NCI-H226 (cell line): Measurements from ENCODE around the gene DMXL2.
"Not testable (repeated sequence)": the region's sequence is repeated elsewhere in the genome, so short reads cannot be mapped to it uniquely, and the experiment has no call there.

ENCODE experiments used
- DNase-seq: peaks from one replicate; pipeline ENCODE4 v3.0.0-alpha.2; 2015

DMXL2 gene

GRCh38 chr15:51576286-51576850, 46.2 kb downstream of the DMXL2 start:
- DNase-seq, result no peak

GRCh38 chr15:51575775-51576174, 46.8 kb downstream of the DMXL2 start:
- DNase-seq, result no peak

- DNase-seq, result not testable (repeated sequence)
Measured at GRCh38 chr15:51573352-51573751, 49.2 kb downstream of the DMXL2 start.

GRCh38 chr15:51568939-51569784, 53.4 kb downstream of the DMXL2 start:
- not testable (repeated sequence) for DNase-seq

- DNase-seq, result no peak
Measured at GRCh38 chr15:51561271-51561670, 61.3 kb downstream of the DMXL2 start.

GRCh38 chr15:51558876-51559275, 63.7 kb downstream of the DMXL2 start:
- no peak for DNase-seq

GRCh38 chr15:51558411-51558810, 64.2 kb downstream of the DMXL2 start:
- no peak for DNase-seq

GRCh38 chr15:51550841-51551240, 71.7 kb downstream of the DMXL2 start:
- no peak for DNase-seq

- DNase-seq, result no peak
Measured at GRCh38 chr15:51547656-51548055, 74.9 kb downstream of the DMXL2 start.

GRCh38 chr15:51536965-51537574, 85.5 kb downstream of the DMXL2 start:
- DNase-seq, result no peak

- no peak for DNase-seq
Measured at GRCh38 chr15:51533672-51534398, 88.7 kb downstream of the DMXL2 start.

- DNase-seq, result no peak
Measured at GRCh38 chr15:51526955-51527354, 95.6 kb downstream of the DMXL2 start.

- no peak for DNase-seq
Measured at GRCh38 chr15:51524376-51524775, 98.2 kb downstream of the DMXL2 start.

- no peak for DNase-seq
Measured at GRCh38 chr15:51516291-51516690, 106.3 kb downstream of the DMXL2 start.

- DNase-seq, result no peak
Measured at GRCh38 chr15:51505251-51505650, 117.3 kb downstream of the DMXL2 start.

- DNase-seq, result no peak
Measured at GRCh38 chr15:51503003-51503402, 119.6 kb downstream of the DMXL2 start.

- peak; percentile 49 for DNase-seq
Measured at GRCh38 chr15:51499379-51499976, 123.1 kb downstream of the DMXL2 start.

GRCh38 chr15:51497806-51498205, 124.8 kb downstream of the DMXL2 start:
- peak; percentile 35 for DNase-seq

GRCh38 chr15:51496246-51496645, 126.3 kb downstream of the DMXL2 start:
- DNase-seq, result no peak

GRCh38 chr15:51494411-51495314, 127.9 kb downstream of the DMXL2 start:
- DNase-seq, result peak; percentile 88

- peak; percentile 70 for DNase-seq
Measured at GRCh38 chr15:51493892-51494291, 128.7 kb downstream of the DMXL2 start.

GRCh38 chr15:51492528-51492927, 130.0 kb downstream of the DMXL2 start:
- no peak for DNase-seq
